Renal cortical epithelial cell (primary cell): ENCODE data around the gene KLHL13. TPM values are rescaled to one million over a fixed set of nuclear protein-coding genes. Genes with fewer than 3 reads are reported as not detected.
A peak's percentile ranks its signal among the peaks of the same experiment; 100 is the strongest.
"Not testable (repeated sequence)": the region's sequence is repeated elsewhere in the genome, so short reads cannot be mapped to it uniquely, and the experiment has no call there.

Experiments used
- DNase-seq: peaks from one replicate; pipeline ENCODE4 v3.0.0-alpha.2; 2011; ENCODE audit warnings: low read depth
- total RNA-seq: library from RNA; depleted of rRNA; stranded (reverse); fragments of >200 nt; gene quantifications from 2 replicates; pipeline ENCODE4 v1.2.3, GENCODE V29; 2014

KLHL13 gene
- total RNA-seq, 1 donor from 2014 or later: 99.4 TPM

DNA sequence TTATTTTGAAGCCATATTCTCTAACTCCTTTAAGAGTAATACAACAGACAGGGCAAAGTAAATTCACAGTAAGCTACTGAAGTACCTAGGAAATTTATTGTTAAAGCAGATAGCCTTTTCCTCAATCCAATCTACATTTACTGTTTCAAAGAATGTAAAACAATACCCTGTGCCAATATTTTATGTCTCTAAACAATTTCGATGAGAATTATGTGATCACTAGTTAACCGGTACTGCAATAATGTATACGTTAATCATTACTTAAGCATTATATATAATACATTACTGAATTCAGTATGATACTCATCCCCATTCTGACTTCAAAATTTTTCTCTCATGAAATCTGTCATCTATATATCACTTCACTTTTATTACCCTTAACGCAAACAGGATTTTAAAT, 28.5 kb downstream of the KLHL13 start:
- DNase-seq: no peak

GRCh38 chrX:118074196-118074595, 42.4 kb downstream of the KLHL13 start:
- DNase-seq: peak; percentile 77

DNA sequence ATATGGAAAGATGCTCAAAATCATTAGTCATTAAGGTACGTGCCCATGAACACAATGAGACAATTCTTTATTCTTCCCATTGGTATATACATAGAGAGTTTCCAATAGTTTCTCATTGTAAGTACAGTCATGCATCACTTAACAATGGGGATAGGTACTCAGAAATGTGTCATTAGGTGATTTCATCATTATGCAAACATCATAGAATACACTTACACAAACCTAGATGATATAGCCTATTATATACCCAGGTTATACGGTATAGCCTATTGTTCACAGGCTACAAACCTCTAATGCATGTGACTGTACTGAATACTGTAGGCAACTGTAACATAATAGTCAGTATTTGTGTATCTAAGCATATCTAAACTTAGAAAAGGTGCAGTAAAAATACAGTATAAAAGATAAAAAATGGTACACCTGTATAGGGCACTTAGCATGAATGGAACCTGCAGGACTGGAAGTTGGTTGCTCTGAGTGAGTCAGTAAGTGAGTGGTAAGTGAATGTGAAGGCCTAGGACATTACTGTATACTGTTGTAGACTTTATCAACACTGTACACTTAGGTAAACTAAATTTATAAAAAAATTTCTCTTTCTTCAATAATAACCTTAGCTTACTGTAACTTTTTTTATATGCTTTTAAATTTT, 49.6 kb downstream of the KLHL13 start:
- peak; percentile 30 for DNase-seq

GRCh38 chrX:118062817-118063615, 53.6 kb downstream of the KLHL13 start:
- DNase-seq: no peak

- DNase-seq: no peak
These were observed 54.4 kb downstream of the KLHL13 start for GRCh38 chrX:118062048-118062789.

DNA sequence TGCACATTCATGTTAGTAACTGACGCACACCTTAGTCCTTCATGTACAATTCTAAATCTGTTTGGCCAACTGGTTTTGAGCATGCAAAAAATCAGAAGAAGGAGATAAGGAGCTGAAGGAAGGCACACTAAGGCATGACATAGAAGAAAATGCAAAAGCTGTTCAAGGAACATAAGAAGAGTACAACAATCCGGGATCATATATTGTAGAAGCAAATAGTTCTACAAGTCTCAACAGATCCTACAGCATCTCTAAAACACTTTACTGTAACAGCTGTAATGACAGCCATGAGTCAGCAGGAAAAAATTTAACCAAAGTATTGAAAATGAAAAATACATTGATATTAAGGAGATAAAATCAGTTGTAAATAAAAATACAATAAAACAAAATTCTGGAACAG, 57.7 kb downstream of the KLHL13 start:
- DNase-seq: no peak

DNA sequence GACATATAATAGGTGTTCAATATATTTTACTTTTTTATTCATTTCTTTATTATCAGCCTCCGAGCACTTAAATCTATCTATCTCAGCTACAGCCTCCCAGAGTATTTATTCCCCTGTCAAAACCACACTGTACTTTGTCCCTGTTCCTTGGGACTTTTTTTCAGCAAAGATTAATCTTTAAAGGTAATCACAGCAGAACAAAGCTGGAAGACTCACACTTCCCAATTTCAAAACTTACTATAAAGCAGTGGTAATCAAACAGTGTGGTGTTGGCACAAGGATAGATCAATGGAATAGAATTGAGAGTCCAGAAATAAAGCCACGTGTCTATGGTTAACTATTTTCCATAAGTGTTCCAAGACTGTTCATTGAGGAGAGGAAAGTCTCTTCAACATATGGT, 59.7 kb downstream of the KLHL13 start:
- no peak for DNase-seq

DNA sequence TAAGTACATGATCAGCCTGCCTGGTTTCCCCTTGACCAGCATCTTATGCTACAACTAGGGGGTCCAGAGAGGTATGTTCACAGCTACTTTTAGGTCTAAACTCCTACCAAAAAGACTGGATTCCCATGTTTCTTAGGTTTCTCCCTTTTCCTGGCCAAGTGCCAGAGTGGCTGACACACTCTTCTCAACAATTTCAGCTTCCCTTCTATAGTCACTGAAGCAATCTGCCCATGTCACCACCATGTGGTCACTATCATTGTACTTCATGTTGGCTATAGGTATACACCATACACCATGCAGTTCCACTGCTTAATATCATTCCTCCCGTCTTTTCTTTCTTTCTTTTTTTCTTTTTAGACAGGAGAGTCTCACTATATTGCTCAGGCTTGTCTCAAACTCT, 66.9 kb downstream of the KLHL13 start:
- peak; percentile 32 for DNase-seq

- no peak for DNase-seq
These were observed 69.0 kb downstream of the KLHL13 start for GRCh38 chrX:118047446-118048186.

GRCh38 chrX:118039591-118039990, 77.0 kb downstream of the KLHL13 start:
- DNase-seq: peak; percentile 3

DNA sequence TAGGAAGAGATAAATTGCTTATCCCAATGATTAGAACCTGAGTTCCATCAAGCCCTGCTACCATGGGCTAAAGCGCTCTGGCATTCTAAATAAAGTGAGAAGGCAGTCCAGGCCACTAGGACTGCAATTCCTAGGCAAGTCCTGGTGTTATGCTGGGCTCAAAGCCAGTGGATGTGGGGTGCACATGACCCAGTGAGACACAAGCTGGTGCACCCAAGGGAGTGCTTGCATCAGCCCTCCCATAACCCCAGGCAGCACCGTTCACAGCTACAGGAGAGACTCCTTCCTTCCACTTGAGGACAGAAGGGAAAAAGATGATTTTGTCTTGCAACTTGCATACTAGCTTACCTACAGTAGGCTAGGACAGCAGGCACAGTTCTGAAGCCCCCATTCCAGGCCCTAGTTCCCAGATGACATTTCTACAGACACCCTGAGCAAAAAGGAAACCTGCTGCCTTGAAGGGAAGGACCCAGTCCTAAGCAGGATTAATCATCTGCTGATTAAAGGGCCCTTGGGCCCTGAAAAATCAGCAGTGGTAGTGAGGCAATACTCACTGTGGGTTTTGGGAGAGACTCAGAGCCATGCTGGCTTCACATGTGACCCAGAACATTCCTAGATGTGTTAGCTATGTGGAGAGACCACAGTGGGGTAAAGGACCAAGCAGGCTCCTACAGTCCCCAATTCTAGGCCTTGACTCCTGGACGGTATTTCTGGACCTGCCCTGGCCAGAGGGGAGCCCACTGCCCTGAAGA, 77.8 kb downstream of the KLHL13 start:
- peak; percentile 77 for DNase-seq

DNA sequence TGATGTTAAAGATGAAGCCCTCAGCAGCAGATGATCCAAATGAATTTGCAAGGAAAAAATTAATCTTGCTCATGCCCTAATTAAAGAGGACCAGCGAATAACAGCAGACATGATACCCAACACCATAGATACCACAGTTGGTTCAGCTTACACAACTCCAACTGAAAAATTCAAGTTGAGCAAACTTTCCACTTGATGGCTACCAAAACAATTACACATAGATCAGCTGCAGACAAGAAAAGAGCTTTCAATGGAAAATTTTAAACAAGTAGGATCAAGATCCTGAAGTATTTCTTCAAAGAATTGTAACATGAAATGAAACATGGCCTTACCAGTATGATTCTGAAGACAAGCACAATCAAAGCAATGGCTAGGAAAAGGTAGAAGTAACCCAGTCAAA, 90.0 kb downstream of the KLHL13 start:
- DNase-seq: peak; percentile 3

GRCh38 chrX:118025226-118025625, 91.4 kb downstream of the KLHL13 start:
- no peak for DNase-seq

- no peak for DNase-seq
These were observed 92.1 kb downstream of the KLHL13 start for GRCh38 chrX:118024482-118024881.

DNA sequence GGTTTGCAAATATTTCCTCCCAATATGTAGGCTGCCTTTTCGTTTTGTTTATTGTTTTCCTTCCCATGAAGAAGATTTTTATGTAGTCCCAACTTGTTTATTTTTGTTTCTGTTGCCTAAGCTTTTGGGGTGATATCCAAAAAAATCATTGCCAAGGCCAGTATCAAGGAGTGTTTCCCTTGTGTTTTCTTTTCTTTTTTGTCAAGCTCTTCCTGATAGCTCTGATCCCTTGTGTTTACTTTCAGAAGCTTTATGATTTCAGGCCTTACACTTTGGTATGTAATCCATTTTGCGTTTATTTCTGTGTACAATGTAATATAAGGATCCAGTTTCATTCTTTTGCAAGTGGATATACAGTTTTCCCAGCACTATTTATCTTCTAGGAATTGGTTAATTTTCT, 93.9 kb downstream of the KLHL13 start:
- DNase-seq: no peak

DNA sequence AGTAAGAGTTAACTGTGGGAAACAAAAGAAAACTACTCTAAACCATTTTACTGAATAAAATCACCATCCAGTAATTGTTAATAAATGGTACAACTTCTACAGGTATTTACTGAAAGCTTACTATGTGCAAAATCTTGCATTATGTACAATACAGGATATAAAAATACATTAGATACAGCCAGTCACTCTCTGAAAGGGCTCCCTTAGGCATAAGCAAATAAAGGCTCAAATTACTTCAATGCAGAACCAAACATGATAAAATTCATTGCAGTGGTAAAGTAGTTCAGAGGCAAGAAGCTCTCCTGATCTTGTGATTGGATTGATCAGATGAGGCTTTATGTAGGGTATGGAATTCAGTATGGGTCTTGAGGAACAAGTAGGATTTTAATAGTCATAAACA, 100.2 kb downstream of the KLHL13 start:
- no peak for DNase-seq

- not testable (repeated sequence) for DNase-seq
These were observed 114.2 kb downstream of the KLHL13 start for GRCh38 chrX:118002417-118002816.

GRCh38 chrX:118000518-118000917, 116.1 kb downstream of the KLHL13 start:
- no peak for DNase-seq

- peak; percentile 67 for DNase-seq
These were observed 118.4 kb downstream of the KLHL13 start for GRCh38 chrX:117998171-117998570.

GRCh38 chrX:117996918-117997480, 119.6 kb downstream of the KLHL13 start:
- DNase-seq: no peak

DNA sequence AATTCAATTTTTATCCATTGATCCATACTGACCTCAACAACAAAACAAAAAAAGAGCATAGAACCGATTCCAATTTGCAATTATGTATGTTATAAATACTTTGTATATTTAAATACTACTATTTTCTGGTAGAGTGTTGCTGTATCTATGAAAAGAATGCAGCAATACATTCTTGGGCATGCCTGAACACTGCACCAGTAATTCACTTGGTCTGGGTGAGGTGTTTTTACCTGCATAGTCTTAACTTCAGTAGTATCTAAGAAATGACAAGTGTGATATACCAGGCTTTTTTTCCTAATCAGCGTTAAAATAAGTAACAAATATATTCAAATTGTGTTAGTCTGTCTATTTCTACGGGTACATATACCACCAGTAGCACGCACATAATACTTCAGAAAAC, 120.2 kb downstream of the KLHL13 start:
- DNase-seq: no peak
